Ovary (tissue), 3 donors: ENCODE data around the gene JAK1.

Experiments used
- EP300 ChIP-seq: sonication (generic); formaldehyde crosslinking; IDR thresholded peaks from one replicate; pipeline ENCODE4 v1.6.1; 2017; ENCODE audit warnings: antibody characterized with exemption
- POLR2A ChIP-seq: fragments of 450-650 bp; IDR thresholded peaks from one replicate; pipeline ENCODE4 v1.6.1; 2017; ENCODE audit warnings: antibody characterized with exemption, mild to moderate bottlenecking, moderate library complexity
- TF ChIP-seq, protein P1 (sequence below), 3 donors: fragments of 450-650 bp in 2 of 3; fragments of 200-600 bp in 1 of 3; IDR thresholded peaks; one replicate each; pipeline versions ENCODE4 v1.5.1 to v1.8.0; 2016 to 2022; ENCODE audit warnings: antibody characterized with exemption in 3 of 3, mild to moderate bottlenecking in 1 of 3
- donor health status: DM: no; HTN: no; CAD: no.

DNA sequence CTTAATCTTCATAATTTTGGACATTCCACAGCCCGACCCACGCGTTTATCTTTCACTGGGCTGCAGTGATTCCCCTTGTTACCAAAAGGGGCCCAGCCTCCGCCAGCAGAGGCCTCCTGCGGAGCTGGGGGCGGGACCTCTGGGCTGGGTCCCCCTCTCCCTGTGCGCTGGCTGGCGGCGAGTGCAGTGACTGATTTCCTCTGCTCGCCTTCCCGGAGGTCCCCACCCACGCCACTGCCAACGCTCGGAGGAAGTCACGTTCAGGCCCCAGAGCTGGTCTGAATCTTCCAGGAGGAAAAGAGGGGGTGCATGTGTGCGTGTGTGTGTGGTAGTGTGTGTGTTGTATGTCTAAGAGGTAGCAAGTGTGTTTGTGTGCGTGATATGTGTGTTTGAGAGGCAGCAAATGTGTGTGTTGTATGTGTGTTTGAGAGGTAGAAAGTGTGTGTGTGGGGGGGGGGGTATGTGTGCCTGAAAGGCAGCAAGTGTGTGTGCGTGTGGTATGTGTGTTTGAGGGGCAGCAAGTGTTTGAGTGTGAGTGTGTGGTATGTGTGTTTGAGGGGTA lies 35.0 kb upstream of the JAK1 start:
- no peak for TF ChIP-seq POLR2A
- TF ChIP-seq, protein P1, sequence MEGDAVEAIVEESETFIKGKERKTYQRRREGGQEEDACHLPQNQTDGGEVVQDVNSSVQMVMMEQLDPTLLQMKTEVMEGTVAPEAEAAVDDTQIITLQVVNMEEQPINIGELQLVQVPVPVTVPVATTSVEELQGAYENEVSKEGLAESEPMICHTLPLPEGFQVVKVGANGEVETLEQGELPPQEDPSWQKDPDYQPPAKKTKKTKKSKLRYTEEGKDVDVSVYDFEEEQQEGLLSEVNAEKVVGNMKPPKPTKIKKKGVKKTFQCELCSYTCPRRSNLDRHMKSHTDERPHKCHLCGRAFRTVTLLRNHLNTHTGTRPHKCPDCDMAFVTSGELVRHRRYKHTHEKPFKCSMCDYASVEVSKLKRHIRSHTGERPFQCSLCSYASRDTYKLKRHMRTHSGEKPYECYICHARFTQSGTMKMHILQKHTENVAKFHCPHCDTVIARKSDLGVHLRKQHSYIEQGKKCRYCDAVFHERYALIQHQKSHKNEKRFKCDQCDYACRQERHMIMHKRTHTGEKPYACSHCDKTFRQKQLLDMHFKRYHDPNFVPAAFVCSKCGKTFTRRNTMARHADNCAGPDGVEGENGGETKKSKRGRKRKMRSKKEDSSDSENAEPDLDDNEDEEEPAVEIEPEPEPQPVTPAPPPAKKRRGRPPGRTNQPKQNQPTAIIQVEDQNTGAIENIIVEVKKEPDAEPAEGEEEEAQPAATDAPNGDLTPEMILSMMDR (IDR thresholded peaks at IDR 0.05): no peak
- no peak for TF ChIP-seq EP300
